ENCODE results near the gene GRIFIN.

Gene GRIFIN

DNA sequence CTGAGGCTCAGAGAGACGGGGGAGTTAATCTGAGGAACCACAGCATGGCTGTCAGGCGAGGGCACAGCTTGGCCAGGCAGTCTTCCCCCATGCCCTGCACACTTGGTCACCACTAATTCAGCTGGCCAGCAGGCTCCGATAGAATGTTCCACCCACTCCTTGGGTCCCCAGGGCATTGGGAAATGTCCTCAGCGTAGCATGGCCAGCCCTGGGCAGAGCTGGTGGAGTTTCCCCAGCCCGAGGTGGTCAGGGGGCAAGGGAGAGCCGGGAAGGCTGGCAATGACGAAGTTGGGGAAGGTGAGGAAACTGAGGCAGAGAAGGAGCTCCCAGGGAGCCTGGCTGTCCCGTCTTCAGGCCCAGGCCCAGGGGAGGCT, 12.1 kb upstream of the GRIFIN start:
- TF ChIP-seq EZH2 (optimal IDR thresholded peaks at IDR 0.05; ENCODE audit: low read depth, low read length) (no peak), CTCF (IDR thresholded peaks at IDR 0.05; ENCODE audit: low read length) (no peak), EZH2phosphoT487 (IDR thresholded peaks at IDR 0.05; ENCODE audit: low read length) (no peak)
- Histone ChIP-seq H4K20me1 (ENCODE audit: insufficient read depth, low read length) (no peaks in the 10 kb centered on the region), H3K36me3 (replicated peaks; ENCODE audit: insufficient read depth, low read length) (no peaks in the 10 kb centered on the region), H3K9ac (ENCODE audit: low read length) (no peak overlapping the region), H3K9me3 (replicated peaks; ENCODE audit: insufficient read depth, low read length) (no peaks in the 10 kb centered on the region), H3K27me3 (replicated peaks; ENCODE audit: insufficient read depth, low read length) (peaks cover 57% of the 10 kb centered on the region), H3K4me3 (ENCODE audit: low read length) (no peak overlapping the region), H3F3A (ENCODE audit: insufficient read depth, low read length) (no peaks in the 10 kb centered on the region), H3K9me2 (replicated peaks; ENCODE audit: insufficient read depth, low read length) (no peaks in the 10 kb centered on the region), H3K79me2 (ENCODE audit: low read length) (no peaks in the 10 kb centered on the region), H3K4me1 (ENCODE audit: low read length) (no peaks in the 10 kb centered on the region), H2AFZ (ENCODE audit: low read length) (no peak overlapping the region), H3K4me2 (ENCODE audit: low read depth, low read length) (no peak overlapping the region), H3K27ac (ENCODE audit: low read length) (no peak overlapping the region)
- DNase-seq = no peak

GRCh38 chr7:2487586-2488271, 11.5 kb upstream of the GRIFIN start:
- no peak overlapping the region for H3K4me2 ChIP-seq (ENCODE audit: low read depth, low read length)
- no peak overlapping the region for H3K9ac ChIP-seq (ENCODE audit: low read length)

DNA sequence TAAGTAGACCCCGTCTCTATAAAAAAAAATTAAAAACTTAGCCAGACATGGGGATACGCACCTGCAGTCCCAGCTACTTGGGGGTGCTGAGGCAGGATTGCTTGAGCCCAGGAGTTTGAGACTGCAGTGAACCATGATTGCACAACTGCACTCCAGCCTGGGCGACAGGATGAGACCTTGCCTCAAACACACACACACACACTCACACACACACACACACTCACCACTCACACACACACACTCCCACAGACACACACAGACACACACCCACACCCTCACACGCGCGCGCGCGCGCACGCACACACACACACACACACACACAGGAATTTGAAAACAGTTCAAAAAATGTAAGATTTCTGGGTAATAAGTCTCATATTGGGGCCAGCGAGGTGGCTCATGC, 8.7 kb upstream of the GRIFIN start:
- TF ChIP-seq CTCF (IDR thresholded peaks at IDR 0.05; ENCODE audit: low read length) (no peak), EZH2phosphoT487 (IDR thresholded peaks at IDR 0.05; ENCODE audit: low read length) (no peak), EZH2 (optimal IDR thresholded peaks at IDR 0.05; ENCODE audit: low read depth, low read length) (no peak)
- H3K36me3 ChIP-seq (replicated peaks; ENCODE audit: insufficient read depth, low read length) = no peaks in the 10 kb centered on the region
- H3K9me3 ChIP-seq (replicated peaks; ENCODE audit: insufficient read depth, low read length) = no peaks in the 10 kb centered on the region
- no peak overlapping the region for H3K4me2 ChIP-seq (ENCODE audit: low read depth, low read length)
- H3K4me1 ChIP-seq (ENCODE audit: low read length) = no peaks in the 10 kb centered on the region
- no peak overlapping the region for H3K9ac ChIP-seq (ENCODE audit: low read length)
- no peak for DNase-seq
- no peaks in the 10 kb centered on the region for H3K79me2 ChIP-seq (ENCODE audit: low read length)
- no peak overlapping the region for H3K4me3 ChIP-seq (ENCODE audit: low read length)
- H2AFZ ChIP-seq (ENCODE audit: low read length) = no peak overlapping the region
- H3K27ac ChIP-seq (ENCODE audit: low read length) = no peak overlapping the region
- H4K20me1 ChIP-seq (ENCODE audit: insufficient read depth, low read length) = no peaks in the 10 kb centered on the region
- no peaks in the 10 kb centered on the region for H3K9me2 ChIP-seq (replicated peaks; ENCODE audit: insufficient read depth, low read length)
- H3K27me3 ChIP-seq (replicated peaks; ENCODE audit: insufficient read depth, low read length) = peaks cover 74% of the 10 kb centered on the region
- no peaks in the 10 kb centered on the region for H3F3A ChIP-seq (ENCODE audit: insufficient read depth, low read length)

More at GRCh38 chr7:2487586-2488271, 11.5 kb upstream of the GRIFIN start:
- Histone ChIP-seq H4K20me1 (ENCODE audit: insufficient read depth, low read length) (no peaks in the 10 kb centered on the region), H3K27ac (ENCODE audit: low read length) (no peak overlapping the region), H3K36me3 (replicated peaks; ENCODE audit: insufficient read depth, low read length) (no peaks in the 10 kb centered on the region), H3K9me2 (replicated peaks; ENCODE audit: insufficient read depth, low read length) (no peaks in the 10 kb centered on the region), H3K4me3 (ENCODE audit: low read length) (no peak overlapping the region), H3K27me3 (replicated peaks; ENCODE audit: insufficient read depth, low read length) (peaks cover 57% of the 10 kb centered on the region), H3K9me3 (replicated peaks; ENCODE audit: insufficient read depth, low read length) (no peaks in the 10 kb centered on the region), H2AFZ (ENCODE audit: low read length) (no peak overlapping the region), H3K4me1 (ENCODE audit: low read length) (no peaks in the 10 kb centered on the region), H3F3A (ENCODE audit: insufficient read depth, low read length) (no peaks in the 10 kb centered on the region), H3K79me2 (ENCODE audit: low read length) (no peaks in the 10 kb centered on the region)
- no peak for TF ChIP-seq EZH2phosphoT487 (IDR thresholded peaks at IDR 0.05; ENCODE audit: low read length)
- no peak for TF ChIP-seq CTCF (IDR thresholded peaks at IDR 0.05; ENCODE audit: low read length)
- TF ChIP-seq EZH2 (optimal IDR thresholded peaks at IDR 0.05; ENCODE audit: low read depth, low read length) = no peak
- DNase-seq = no peak
